ENCODE results near the gene PTGFR.

- TF ChIP-seq CTCF (IDR thresholded peaks at IDR 0.05 in 2 of 3, conservative IDR thresholded peaks at IDR 0.05 in 1 of 3; ENCODE audit: borderline replicate concordance in 1 of 3, insufficient read depth in 1 of 3, low read depth in 2 of 3, low read length in 2 of 3), result no peak
- no peak for TF ChIP-seq CBX3 (IDR thresholded peaks at IDR 0.05; ENCODE audit: low read depth)
- TF ChIP-seq EZH2phosphoT487 (IDR thresholded peaks at IDR 0.05; ENCODE audit: borderline replicate concordance), result no peak
Observed at GRCh38 chr1:78536427-78536826, 45.7 kb downstream of the PTGFR start.
